Endodermal cell (in vitro differentiated cells): ENCODE data around the gene VPS4B. TPM values are rescaled to one million over a fixed set of nuclear protein-coding genes. Genes with fewer than 3 reads are reported as not detected.

Source experiments
- DNase-seq: peaks from one replicate; pipeline ENCODE4 v3.0.0-alpha.2; 2017
- H3K27ac ChIP-seq: 2 replicates; pipeline ENCODE4 v1.5.1; 2013; ENCODE audit warnings: mild to moderate bottlenecking, low read depth, low read length, moderate library complexity
- H3K27me3 ChIP-seq: 2 replicates; pipeline ENCODE4 v1.6.1; 2013; ENCODE audit warnings: mild to moderate bottlenecking, low read length, moderate library complexity; ENCODE audit not compliant: insufficient read depth, control insufficient read depth, poor library complexity, severe bottlenecking
- H3K36me3 ChIP-seq: 2 replicates; pipeline ENCODE4 v1.7.0; 2013; ENCODE audit warnings: mild to moderate bottlenecking, low read length, moderate library complexity; ENCODE audit not compliant: control insufficient read depth, insufficient read depth
- H3K4me1 ChIP-seq: one replicate; pipeline ENCODE4 v1.7.0; 2013; ENCODE audit warnings: low read length; ENCODE audit not compliant: control insufficient read depth, insufficient read depth
- H3K4me3 ChIP-seq: 2 replicates; pipeline ENCODE4 v1.5.1; 2013; ENCODE audit warnings: mild to moderate bottlenecking, low read length, moderate library complexity
- H3K9ac ChIP-seq: 2 replicates; pipeline ENCODE4 v1.6.1; 2013; ENCODE audit warnings: mild to moderate bottlenecking, low read length, moderate library complexity; ENCODE audit not compliant: poor library complexity, severe bottlenecking; ENCODE audit errors: extremely low read depth
- H3K9me3 ChIP-seq: 2 replicates; pipeline ENCODE4 v1.6.1; 2013; ENCODE audit warnings: mild to moderate bottlenecking, low read length, moderate library complexity; ENCODE audit not compliant: control insufficient read depth
- H3K27ac Mint-ChIP-seq: 2 replicates; pipeline ENCODE4 v1.8.0; 2020; ENCODE audit warnings: mixed read lengths
- H3K27me3 Mint-ChIP-seq: 2 replicates; pipeline ENCODE4 v1.8.0; 2021; ENCODE audit warnings: mild to moderate bottlenecking, mixed read lengths; ENCODE audit not compliant: insufficient read depth
- H3K36me3 Mint-ChIP-seq: 2 replicates; pipeline ENCODE4 v1.8.0; 2020; ENCODE audit warnings: low read depth, mixed read lengths
- H3K4me1 Mint-ChIP-seq: 2 replicates; pipeline ENCODE4 v1.8.0; 2020; ENCODE audit warnings: mixed read lengths
- H3K4me3 Mint-ChIP-seq: 2 replicates; pipeline ENCODE4 v1.8.0; 2020; ENCODE audit warnings: mild to moderate bottlenecking, moderate library complexity, mixed read lengths
- H3K9me3 Mint-ChIP-seq: 2 replicates; pipeline ENCODE4 v1.8.0; 2020; ENCODE audit warnings: mild to moderate bottlenecking, mixed read lengths
- CTCF ChIP-seq: fragments of 200-600 bp; sonication (generic); conservative IDR thresholded peaks from 2 replicates; pipeline ENCODE4 v1.5.0; 2021; ENCODE audit warnings: antibody characterized with exemption, mild to moderate bottlenecking
- WGBS, 2 experiments: methylation state at CpG; one replicate each; pipeline versions ENCODE4 v1.1.5 to v1.1.7; 2013; ENCODE audit warnings: missing lambda C conversion rate in 2 of 2, mixed read lengths in 1 of 2; ENCODE audit not compliant: insufficient coverage in 1 of 2, insufficient read length in 1 of 2; 5-methylcytosine and 5-hydroxymethylcytosine counted together
- total RNA-seq, 2 donors: library from RNA; stranded (reverse); fragmentation: NEBNext Ultra II Directional in 1 of 2; extraction: Animal tissue kit (Norgen Biotek cat#: 25700) in 1 of 2; gene quantifications; 2 replicates in 1 of 2; 3 replicates in 1 of 2; pipeline ENCODE4 v1.2.1, GENCODE V29; 2021

The VPS4B gene
- total RNA-seq, 2 donors from 2014 or later, result 44.7 to 46.1 TPM

GRCh38 chr18:63405986-63406385, 16.3 kb downstream of the VPS4B start:
- no peak overlapping the region for H3K4me3 ChIP-seq
- no peaks in the 10 kb centered on the region for H3K27me3 ChIP-seq
- H3K4me1 ChIP-seq, result no peaks in the 10 kb centered on the region
- 92 to 97% methylated on average over 3 of the region's 3 CpGs for WGBS, 2 experiments
- TF ChIP-seq CTCF, result no peak
- no peak overlapping the region for H3K9ac ChIP-seq
- Mint-ChIP-seq H3K27me3 (no peaks in the 10 kb centered on the region), H3K9me3 (no peaks in the 10 kb centered on the region), H3K4me1 (no peaks in the 10 kb centered on the region), H3K27ac (no peak overlapping the region), H3K4me3 (no peak overlapping the region), H3K36me3 (peaks cover 67% of the 10 kb centered on the region)
- DNase-seq, result no peak
- peaks cover 93% of the 10 kb centered on the region for H3K36me3 ChIP-seq
- no peak overlapping the region for H3K27ac ChIP-seq
- no peaks in the 10 kb centered on the region for H3K9me3 ChIP-seq

- H3K9me3 Mint-ChIP-seq, result no peaks in the 10 kb centered on the region
- Histone ChIP-seq H3K9ac (no peak overlapping the region), H3K4me3 (no peak overlapping the region), H3K4me1 (no peaks in the 10 kb centered on the region), H3K36me3 (peaks cover 91% of the 10 kb centered on the region), H3K27me3 (no peaks in the 10 kb centered on the region), H3K9me3 (no peaks in the 10 kb centered on the region), H3K27ac (no peak overlapping the region)
- no peak for DNase-seq
- H3K4me3 Mint-ChIP-seq, result no peak overlapping the region
- H3K36me3 Mint-ChIP-seq, result peaks cover 69% of the 10 kb centered on the region
- H3K27ac Mint-ChIP-seq, result no peak overlapping the region
- no peak for TF ChIP-seq CTCF
- no peaks in the 10 kb centered on the region for H3K27me3 Mint-ChIP-seq
- 94 to 97% methylated on average over 4 to 8 of the region's 8 CpGs for WGBS, 2 experiments
- H3K4me1 Mint-ChIP-seq, result no peaks in the 10 kb centered on the region
These were observed 19.8 kb downstream of the VPS4B start for GRCh38 chr18:63402246-63403162.

- Mint-ChIP-seq H3K27ac (no peak overlapping the region), H3K36me3 (peaks cover 73% of the 10 kb centered on the region), H3K4me1 (no peaks in the 10 kb centered on the region), H3K9me3 (no peaks in the 10 kb centered on the region), H3K4me3 (no peak overlapping the region), H3K27me3 (no peaks in the 10 kb centered on the region)
- no peaks in the 10 kb centered on the region for H3K27me3 ChIP-seq
- no peak for TF ChIP-seq CTCF
- H3K36me3 ChIP-seq, result peaks cover 95% of the 10 kb centered on the region
- no peaks in the 10 kb centered on the region for H3K9me3 ChIP-seq
- no peak overlapping the region for H3K4me3 ChIP-seq
- no peak overlapping the region for H3K9ac ChIP-seq
- H3K4me1 ChIP-seq, result no peaks in the 10 kb centered on the region
- WGBS, 2 experiments, result 100% methylated on average over 1 of the region's 3 CpGs; no CpG with 5 or more reads in 1 of the 2 experiments
- DNase-seq, result no peak
- no peak overlapping the region for H3K27ac ChIP-seq
These were observed 23.0 kb downstream of the VPS4B start for GRCh38 chr18:63399300-63399699.
